Measurements from ENCODE around the gene CRY1.
A peak's percentile ranks its signal among the peaks of the same experiment; 100 is the strongest.
"Not testable (repeated sequence)": the region's sequence is repeated elsewhere in the genome, so short reads cannot be mapped to it uniquely, and the experiment has no call there.

CRY1 gene

GRCh38 chr12:107093417-107094182 lies at the start of gene CRY1:
CRY1 (minus strand) TSS chr12:107093549; CDS start chr12:107092961, 588 bp downstream.
- peak; percentile 90 for DNase-seq

GRCh38 chr12:107139787-107140186 lies 46.4 kb upstream of the CRY1 start:
- no peak for DNase-seq

DNA sequence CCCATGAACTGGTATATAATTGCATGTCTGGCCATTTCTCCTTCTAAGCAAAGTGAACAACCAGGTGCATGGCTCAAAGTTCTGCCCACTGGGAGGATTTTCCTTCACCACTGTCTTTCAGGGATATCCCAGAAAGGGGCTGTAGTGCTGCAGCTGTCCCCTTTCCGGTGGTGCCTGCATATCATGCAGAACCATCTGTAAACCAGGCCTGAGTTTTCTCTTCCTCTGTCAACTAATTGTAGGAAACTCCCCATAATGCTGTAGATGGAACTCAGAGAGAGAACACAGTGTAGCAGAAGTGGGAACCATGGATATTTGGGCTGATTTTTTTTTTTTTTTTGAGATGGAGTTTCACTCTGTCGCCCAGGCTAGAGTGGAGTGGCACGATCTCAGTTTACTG lies 45.6 kb upstream of the CRY1 start:
- no peak for DNase-seq

DNA sequence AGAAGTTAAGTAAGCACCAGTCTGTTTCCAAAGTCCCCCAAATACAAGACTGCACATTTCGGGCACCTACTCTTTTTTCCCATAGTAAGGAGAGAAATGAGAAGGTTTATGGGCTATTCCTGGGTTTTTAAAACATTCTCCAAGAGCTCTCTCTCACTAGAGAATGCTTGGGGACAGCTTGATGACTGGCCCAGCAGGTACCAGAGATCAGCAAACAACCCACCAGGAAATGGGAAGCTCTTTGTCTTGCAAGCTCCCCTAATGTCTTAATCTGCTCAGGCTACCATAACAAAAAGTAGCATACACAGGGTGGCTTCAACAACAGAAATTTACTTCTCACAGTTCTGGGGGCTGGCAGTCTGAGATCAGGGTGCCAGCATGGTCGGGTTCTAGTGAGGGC lies 41.8 kb upstream of the CRY1 start:
- DNase-seq = no peak

GRCh38 chr12:107134558-107134957 lies 41.2 kb upstream of the CRY1 start:
- DNase-seq = peak; percentile 39

DNA sequence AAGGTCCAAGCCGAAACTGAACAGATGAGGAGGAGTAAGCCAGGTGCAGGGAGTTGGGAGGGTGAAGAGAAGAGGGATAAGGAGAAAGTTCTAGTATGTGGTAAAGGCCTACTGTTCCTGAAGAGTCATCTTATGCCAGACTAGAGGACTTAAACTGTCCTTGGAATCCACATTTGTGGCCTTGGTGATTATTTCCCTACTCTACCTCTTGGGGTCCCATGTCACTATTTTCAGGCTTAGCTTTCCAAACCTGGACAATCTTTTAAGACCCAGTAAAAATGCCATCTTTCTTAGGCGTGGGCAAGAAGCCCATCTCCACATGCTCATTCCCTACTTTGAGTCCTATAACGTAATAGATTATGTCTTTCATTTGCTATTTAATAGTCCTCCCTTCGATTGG lies 40.1 kb upstream of the CRY1 start:
- no peak for DNase-seq

GRCh38 chr12:107131832-107132616 lies 38.7 kb upstream of the CRY1 start:
- no peak for DNase-seq

- no peak for DNase-seq
Measured at GRCh38 chr12:107130830-107131611, 37.7 kb upstream of the CRY1 start.

DNA sequence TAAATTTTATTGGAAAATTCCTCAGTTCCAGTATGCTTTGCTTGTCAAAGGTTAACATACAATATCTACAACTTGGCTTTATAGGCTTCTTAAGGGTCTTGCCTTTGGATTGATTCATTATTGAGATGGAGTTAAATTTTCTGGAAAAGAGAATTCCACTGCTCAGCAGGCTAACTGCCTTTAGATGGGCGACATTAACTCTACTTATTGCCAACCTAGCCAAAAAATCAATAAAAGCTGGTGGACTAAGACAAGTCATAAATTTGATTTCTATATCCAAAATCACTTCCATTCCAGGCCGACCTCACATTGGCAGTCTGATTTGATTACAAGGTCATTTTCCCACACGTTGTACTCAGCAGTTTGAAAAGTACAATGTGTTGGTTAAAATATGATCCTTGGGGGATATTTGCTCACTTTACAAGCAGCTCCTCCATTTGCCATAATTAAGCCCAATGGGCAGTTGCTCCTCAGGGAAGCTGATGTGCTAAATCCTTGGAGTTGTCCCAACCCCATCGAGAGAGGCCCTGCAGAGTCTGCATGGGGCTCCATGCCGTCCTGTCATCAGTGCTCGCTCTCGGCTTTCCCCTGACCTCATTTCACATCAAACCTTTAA lies 36.1 kb upstream of the CRY1 start:
- no peak for DNase-seq

DNA sequence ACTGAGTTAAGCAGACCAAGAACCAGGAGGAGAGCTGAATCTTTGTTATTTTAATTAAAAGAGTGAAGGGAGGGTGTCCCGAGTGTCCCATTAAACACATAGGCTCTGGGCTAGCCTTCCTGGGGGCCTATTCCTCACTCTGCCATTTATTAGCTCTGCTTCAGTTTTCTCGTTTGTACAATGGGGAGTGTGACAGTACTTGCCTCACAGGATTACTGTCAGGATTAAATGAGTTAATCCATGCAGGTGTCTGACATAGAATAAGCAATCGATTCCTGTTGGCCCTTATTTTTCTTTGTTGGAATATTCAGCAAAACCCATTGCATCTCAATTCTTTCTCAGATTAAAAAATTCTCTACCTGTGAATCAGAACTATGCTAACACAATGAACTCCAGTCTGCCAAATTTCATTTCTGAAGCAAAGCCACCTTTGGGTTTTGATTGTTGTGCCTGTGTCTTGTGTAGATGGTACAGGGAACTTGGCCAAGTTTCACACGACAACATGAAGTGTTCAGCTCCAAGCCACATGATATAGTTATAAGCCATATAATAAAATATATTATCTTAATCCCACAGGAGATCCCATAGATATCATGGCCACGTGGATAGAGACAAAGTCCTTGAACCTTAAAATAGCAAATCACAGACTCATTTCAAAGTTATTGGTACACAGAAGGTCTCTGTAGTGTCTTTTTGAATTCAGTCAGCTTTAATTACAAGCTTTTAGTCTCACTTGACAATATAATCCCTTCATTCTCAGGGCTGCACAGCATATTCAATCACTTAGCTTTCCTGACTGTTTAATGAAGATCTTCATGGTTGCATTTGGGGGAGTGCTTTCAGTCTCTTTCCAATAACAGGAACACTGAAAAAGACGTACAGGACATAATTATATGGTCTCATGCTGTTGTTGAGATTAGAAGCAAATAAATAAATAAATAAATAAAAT lies 34.4 kb upstream of the CRY1 start:
- no peak for DNase-seq

- DNase-seq = no peak
Measured at GRCh38 chr12:107126796-107127481, 33.6 kb upstream of the CRY1 start.

DNA sequence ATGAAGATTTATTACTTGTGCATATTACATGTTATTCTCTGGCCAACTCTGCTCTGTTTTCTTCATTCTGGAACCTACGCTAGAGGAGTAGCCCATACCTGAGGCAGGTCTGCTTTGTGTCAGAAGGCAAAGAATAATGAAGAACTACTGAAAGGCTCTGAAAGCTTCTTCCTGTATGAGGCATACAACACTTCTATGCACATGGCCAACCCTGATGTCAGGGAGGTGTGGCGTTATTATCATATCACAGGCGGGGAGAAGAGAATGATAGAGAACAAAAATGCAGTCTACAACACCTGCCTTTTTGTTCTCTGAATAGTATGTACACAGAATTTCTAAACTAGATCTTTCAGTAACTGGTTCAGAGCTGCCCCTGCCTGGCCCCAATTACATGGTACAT lies 32.5 kb upstream of the CRY1 start:
- no peak for DNase-seq

DNA sequence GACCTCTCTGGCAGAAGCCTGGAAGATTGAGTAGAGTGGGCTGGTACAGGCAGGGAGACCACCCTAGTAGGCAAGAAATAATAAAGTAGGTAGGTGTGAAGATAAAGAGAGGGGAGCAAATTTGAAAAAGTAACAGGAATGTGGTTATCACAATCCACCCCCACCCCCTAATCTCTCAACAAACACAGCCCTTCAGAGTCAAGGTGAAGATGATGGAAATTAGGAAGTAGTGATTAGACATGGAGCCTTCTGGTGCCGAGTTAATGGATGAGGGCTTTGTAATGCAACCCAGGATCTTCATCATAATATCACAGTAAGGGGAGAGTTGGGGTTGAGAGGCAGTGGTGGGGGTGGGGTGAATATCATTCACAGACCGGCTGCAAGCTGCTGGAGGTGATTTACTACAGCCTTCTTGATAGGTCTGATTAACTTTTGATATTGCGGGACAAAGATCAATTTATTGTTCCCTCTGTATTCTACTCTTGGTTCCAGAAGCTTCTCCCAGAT lies 29.2 kb upstream of the CRY1 start:
- no peak for DNase-seq

DNA sequence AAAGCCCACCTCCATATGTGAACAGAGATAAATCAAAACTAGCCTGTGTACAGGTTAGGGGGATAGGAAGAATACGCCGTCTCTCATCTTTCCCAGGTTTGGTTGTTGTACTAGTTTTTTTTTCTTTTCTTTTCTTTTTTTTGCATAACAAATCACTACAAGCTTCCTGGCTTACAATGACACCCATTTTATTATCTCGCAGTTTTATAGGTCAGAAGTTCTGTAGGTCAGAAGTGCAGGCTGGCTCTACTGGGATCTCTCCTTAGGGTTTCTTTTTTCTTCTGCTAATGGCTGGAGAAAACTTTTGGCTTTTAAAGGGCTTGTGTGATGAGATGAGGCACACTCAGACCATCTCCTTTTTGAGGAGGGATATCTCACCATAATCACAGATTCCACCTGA lies 25.7 kb upstream of the CRY1 start:
- DNase-seq = no peak

- no peak for DNase-seq
Measured at GRCh38 chr12:107118624-107119023, 25.3 kb upstream of the CRY1 start.

DNA sequence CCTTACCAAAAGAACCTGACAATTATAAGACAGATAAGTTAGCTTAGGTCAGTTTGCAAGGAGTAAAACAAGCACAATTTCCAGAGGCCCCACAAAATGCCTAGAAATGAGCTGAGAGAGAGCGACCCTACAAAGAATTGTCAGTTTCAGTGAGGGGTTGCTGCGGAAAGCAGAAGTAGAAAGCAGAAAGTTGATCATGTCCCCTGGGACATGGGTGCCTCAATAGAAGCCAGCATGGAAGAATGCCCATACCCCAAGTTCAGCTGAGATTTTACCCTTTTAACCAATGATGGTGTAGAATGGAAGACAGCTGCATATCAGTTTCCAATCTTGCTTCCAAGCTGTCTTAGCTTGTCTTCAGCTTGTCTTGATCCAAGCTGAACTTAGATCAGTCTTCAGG lies 21.8 kb upstream of the CRY1 start:
- DNase-seq = no peak

DNA sequence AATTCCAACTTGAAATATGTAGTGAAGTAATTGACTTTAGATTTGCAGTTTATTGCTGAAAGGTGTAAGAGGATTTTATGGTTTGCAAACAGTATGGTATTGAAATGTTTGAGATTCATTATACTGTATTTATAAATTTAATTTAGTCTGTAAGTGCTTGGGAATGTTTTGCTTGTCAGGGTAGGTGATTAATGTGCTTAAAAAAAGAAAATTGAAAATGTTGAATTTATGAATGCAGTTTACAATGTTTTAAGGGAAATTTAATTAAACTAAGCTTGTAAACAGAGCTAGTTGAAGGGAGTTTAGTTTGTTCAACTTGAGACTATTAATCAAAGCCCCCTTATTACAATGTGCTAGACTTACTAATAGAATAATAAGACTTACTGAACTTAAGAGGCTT lies 18.0 kb upstream of the CRY1 start:
- DNase-seq = no peak

GRCh38 chr12:107109726-107110719 lies 16.7 kb upstream of the CRY1 start:
- no peak for DNase-seq

- no peak for DNase-seq
Measured at GRCh38 chr12:107108995-107109508, 15.7 kb upstream of the CRY1 start.

GRCh38 chr12:107108366-107108765 lies 15.0 kb upstream of the CRY1 start:
- not testable (repeated sequence) for DNase-seq

All from CD4-positive, alpha-beta T cell treated with Interleukin-15 for 1 hour (primary cell).